Bronchial smooth muscle cell (primary cell): ENCODE data around the gene LEMD2. TPM values are rescaled to one million over a fixed set of nuclear protein-coding genes. Genes with fewer than 3 reads are reported as not detected.

Experiments
- total RNA-seq: library from RNA; depleted of rRNA; stranded (reverse); fragments of >200 nt; gene quantifications from 2 replicates; pipeline ENCODE4 v1.2.1, GENCODE V29; 2014

The LEMD2 gene
- total RNA-seq = 31.1 and 36.8 TPM in 2 replicates

DNA sequence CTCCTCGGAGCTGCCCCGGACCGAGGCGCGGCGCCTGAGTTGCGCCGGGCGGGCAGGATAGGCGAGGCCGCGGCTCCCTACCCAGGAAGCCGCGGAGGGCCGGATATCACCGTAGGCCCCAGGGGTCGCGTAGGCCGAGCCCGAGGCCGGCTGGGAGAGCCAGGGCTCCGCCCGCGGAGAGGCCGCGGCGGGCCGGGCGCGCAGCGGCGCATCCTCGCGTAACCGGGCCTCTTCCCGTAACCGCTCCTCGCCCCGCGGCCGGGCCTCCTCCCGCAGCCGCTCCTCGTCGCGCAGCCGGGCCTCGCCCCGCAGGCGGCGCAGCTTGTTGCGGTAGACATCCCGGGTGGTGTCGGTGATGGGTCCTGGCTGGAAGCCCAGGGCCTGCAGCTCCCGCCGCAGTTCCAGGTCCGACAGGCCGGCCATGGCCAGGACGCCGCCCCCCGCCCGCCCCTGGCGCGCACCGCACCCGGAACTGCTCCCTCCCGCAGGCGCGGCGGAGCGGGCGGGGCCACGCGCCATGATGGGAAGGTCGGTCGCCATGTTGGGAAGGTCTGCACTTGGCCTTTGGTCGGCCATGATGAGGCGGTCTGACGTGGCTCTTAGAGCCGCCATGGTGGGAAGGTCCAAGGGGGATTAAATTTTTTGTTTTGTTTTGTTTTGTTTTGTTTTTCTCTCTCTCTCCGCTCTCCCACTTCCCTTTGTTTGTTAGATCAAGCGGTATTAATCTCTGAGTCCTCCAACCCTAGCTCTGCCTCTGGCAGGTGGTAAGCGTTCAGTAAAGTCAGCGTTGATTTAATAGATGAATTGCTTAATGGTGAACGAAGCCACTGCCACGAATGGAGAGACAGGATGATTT, at the start of gene LEMD2:
Gene LEMD2 (minus strand): TSS at position 437 of the 856 bp plus-strand sequence. CDS start 14 bp downstream, at position 423.

GRCh38 chr6:33803571-33804053, 14.7 kb upstream of the LEMD2 start, which contains the start of gene MLN:
Gene MLN (minus strand): TSS chr6:33804003. CDS start chr6:33801163, 2,840 bp downstream.

DNA sequence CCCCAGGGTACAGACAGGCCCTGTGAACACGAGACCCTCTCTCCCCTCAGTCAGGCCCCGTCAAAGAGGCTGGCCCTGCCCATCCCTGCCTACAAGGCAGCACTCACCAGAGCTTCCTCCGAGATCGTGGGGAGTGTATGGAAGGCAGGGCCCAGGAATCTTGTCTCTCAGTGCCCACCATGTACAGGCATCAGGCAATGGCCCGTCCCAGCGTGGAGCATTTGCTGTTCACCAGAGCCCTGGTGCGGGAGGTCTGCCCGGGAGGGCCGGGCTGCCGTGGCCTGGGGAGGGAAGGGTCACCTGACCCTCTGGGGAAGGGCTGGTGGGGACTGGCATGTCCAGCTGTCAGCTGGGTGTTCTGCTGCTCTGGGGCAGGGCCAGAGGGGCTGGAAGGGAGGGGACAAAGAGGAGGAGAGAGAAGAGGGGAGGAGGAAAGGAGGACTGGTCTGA, 42.3 kb downstream of the LEMD2 start, which contains the start of gene IP6K3:
Gene IP6K3 (minus strand): TSS at position 255 of the 450 bp plus-strand sequence. CDS start 11,429 bp downstream, outside the sequence.

Other genes starting within 250 kb of the LEMD2 start
- gene BAK1, start 208.9 kb downstream of the LEMD2 start, total RNA-seq = 6.3 and 6.9 TPM in 2 replicates
- gene ITPR3, start 167.8 kb downstream of the LEMD2 start, total RNA-seq = 26.3 and 27.8 TPM in 2 replicates
- gene UQCC2, start 77.4 kb downstream of the LEMD2 start, total RNA-seq = 19.4 and 26.2 TPM in 2 replicates
- gene IP6K3, start 42.2 kb downstream of the LEMD2 start, total RNA-seq = not detected in 2 replicates
- not detected in 2 replicates for gene MLN, start 14.9 kb upstream of the LEMD2 start, total RNA-seq